ENCODE measurements around the gene CCDC152. TPM values are rescaled to one million over a fixed set of nuclear protein-coding genes. Genes with fewer than 3 reads are reported as not detected.

The CCDC152 gene
- polyA plus RNA-seq, 3 donors, result 0.09 to 0.18 (median 0.09) TPM

DNA sequence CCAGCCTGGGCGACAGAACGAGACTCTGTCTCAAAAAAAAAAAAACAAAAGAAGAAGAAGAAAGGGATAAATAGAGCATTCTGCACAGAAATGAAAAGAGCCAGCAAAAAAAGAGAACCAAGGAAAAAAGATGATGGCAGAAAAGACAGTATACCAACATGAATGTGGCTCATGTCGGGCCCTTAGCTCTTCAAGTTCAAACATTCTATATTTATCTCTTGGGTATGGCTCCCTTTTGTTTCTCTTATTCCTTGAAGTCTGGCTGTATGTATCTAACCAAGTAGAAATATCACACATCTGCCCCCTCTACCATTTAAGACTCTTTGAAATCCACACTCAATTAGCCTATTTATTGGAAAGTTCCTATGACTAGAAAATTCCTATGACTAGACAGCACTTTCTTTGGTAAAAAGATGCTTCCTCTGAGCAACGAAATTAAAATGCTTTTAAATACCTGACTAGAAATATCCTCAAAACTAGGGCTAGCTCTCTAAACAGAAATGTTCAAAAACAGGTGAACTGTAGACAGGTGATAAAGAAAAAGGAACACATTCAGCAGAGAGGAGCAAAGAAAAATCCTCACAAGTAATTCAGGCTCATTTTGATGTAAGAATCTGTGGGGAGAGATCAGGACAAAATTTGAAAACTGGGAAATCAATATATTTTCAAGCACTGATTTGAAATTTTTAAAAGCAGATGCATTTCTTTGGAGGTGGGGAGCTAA is 52.4 kb downstream of the CCDC152 start:
- Mint-ChIP-seq H3K9me3 (no peaks in the 10 kb centered on the region), H3K36me3 (no peaks in the 10 kb centered on the region), H3K4me1 (peaks cover 20% of the 10 kb centered on the region), H3K27me3 (ENCODE audit: low read depth in 3 of 3) (peaks cover 0 to 2% (median 0%) of the 10 kb centered on the region in 3 donors), H3K27ac (peak overlapping the region in 1 of 7 donors; percentile 33), H3K4me3 (no peak overlapping the region)
- Histone ChIP-seq H3K4me3 (replicated peaks in 1 of 3; ENCODE audit: low read depth in 2 of 3, low read length in 3 of 3) (no peak overlapping the region), H3K4me1 (ENCODE audit: control insufficient read depth in 1 of 2, insufficient read depth in 2 of 2, low read length in 2 of 2) (peaks cover 6 to 8% of the 10 kb centered on the region in 2 donors), H3K79me2 (ENCODE audit: insufficient read depth, low read length) (no peaks in the 10 kb centered on the region), H3K36me3 (replicated peaks in 1 of 2; ENCODE audit: control insufficient read depth in 1 of 2, insufficient read depth in 2 of 2, low read length in 2 of 2) (no peaks in the 10 kb centered on the region), H4K20me1 (ENCODE audit: insufficient read depth, low read length) (no peaks in the 10 kb centered on the region), H3K4me2 (replicated peaks; ENCODE audit: extremely low read depth, low read length, poor library complexity, severe bottlenecking) (no peak overlapping the region), H3K9me3 (replicated peaks in 1 of 2; ENCODE audit: control insufficient read depth in 1 of 2, insufficient read depth in 1 of 2, low read length in 2 of 2) (no peaks in the 10 kb centered on the region), H3K27me3 (ENCODE audit: control insufficient read depth in 2 of 2, insufficient read depth in 2 of 2, low read length in 2 of 2) (no peaks in the 10 kb centered on the region), H3K27ac (ENCODE audit: low read depth in 1 of 2, low read length in 2 of 2) (no peak overlapping the region), H2AFZ (ENCODE audit: insufficient read depth, low read depth, low read length, poor library complexity, severe bottlenecking) (no peak overlapping the region), H3K9ac (ENCODE audit: insufficient read depth, low read length, poor library complexity, severe bottlenecking) (no peak overlapping the region)
- intact Hi-C loops (cut with micrococcal nuclease), result no loop called here
- WGBS (ENCODE audit: insufficient coverage), result 100% methylated on average over 2 of the region's 4 CpGs
- TF ChIP-seq, protein P1, sequence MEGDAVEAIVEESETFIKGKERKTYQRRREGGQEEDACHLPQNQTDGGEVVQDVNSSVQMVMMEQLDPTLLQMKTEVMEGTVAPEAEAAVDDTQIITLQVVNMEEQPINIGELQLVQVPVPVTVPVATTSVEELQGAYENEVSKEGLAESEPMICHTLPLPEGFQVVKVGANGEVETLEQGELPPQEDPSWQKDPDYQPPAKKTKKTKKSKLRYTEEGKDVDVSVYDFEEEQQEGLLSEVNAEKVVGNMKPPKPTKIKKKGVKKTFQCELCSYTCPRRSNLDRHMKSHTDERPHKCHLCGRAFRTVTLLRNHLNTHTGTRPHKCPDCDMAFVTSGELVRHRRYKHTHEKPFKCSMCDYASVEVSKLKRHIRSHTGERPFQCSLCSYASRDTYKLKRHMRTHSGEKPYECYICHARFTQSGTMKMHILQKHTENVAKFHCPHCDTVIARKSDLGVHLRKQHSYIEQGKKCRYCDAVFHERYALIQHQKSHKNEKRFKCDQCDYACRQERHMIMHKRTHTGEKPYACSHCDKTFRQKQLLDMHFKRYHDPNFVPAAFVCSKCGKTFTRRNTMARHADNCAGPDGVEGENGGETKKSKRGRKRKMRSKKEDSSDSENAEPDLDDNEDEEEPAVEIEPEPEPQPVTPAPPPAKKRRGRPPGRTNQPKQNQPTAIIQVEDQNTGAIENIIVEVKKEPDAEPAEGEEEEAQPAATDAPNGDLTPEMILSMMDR (IDR thresholded peaks at IDR 0.05), result no peak
- DNase-seq, result no peak

DNA sequence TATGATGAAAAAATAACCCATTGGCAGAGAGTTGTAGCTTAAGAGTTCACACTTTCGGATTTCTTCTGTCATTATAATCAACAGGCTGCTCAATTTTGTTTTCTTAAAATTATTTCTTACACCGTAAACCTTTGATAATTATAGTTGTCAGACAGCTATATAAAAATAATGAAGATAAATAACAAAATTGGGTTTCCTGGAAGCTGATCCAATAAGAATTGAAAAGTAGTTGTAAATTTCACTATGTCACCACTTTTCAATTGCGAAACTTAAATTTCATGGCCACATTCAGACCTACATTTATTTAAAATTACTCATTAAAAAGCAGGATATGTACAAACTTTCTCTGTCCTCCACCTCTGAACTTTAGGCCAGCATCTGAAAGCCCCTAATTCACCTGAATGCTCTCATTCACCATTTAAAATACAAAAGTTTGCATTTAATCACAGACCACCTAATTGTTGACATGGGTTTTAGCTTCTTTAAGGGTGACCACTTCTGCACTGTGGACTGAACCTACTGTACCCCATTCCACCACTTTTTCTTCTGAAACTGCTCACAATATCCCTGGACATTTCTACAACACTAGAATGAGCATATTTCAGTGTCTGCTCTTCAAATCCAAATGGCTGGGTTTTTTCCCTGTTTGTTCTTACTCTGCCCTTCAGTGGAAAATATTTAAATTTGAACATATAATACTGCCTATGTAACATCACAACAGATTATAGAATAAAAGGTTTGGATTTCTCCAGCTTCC is 54.4 kb downstream of the CCDC152 start:
- Histone ChIP-seq H3K27me3 (ENCODE audit: control insufficient read depth in 2 of 2, insufficient read depth in 2 of 2, low read length in 2 of 2) (no peaks in the 10 kb centered on the region), H3K27ac (ENCODE audit: low read depth in 1 of 2, low read length in 2 of 2) (no peak overlapping the region), H4K20me1 (ENCODE audit: insufficient read depth, low read length) (no peaks in the 10 kb centered on the region), H3K4me2 (replicated peaks; ENCODE audit: extremely low read depth, low read length, poor library complexity, severe bottlenecking) (no peak overlapping the region), H3K9me3 (replicated peaks in 1 of 2; ENCODE audit: control insufficient read depth in 1 of 2, insufficient read depth in 1 of 2, low read length in 2 of 2) (no peaks in the 10 kb centered on the region), H3K9ac (ENCODE audit: insufficient read depth, low read length, poor library complexity, severe bottlenecking) (no peak overlapping the region), H3K36me3 (replicated peaks in 1 of 2; ENCODE audit: control insufficient read depth in 1 of 2, insufficient read depth in 2 of 2, low read length in 2 of 2) (no peaks in the 10 kb centered on the region), H3K79me2 (ENCODE audit: insufficient read depth, low read length) (no peaks in the 10 kb centered on the region), H3K4me1 (ENCODE audit: control insufficient read depth in 1 of 2, insufficient read depth in 2 of 2, low read length in 2 of 2) (peaks cover 6 to 8% of the 10 kb centered on the region in 2 donors), H3K4me3 (replicated peaks in 1 of 3; ENCODE audit: low read depth in 2 of 3, low read length in 3 of 3) (no peak overlapping the region), H2AFZ (ENCODE audit: insufficient read depth, low read depth, low read length, poor library complexity, severe bottlenecking) (peak overlapping the region; percentile 49)
- peaks cover 0 to 2% (median 0%) of the 10 kb centered on the region in 3 donors for H3K27me3 Mint-ChIP-seq (ENCODE audit: low read depth in 3 of 3)
- no peak overlapping the region for H3K4me3 Mint-ChIP-seq
- TF ChIP-seq, protein P1 (IDR thresholded peaks at IDR 0.05), result no peak
- no CpG with 5 or more reads among the region's 3 CpGs for WGBS (ENCODE audit: insufficient coverage)
- peaks cover 20% of the 10 kb centered on the region for H3K4me1 Mint-ChIP-seq
- DNase-seq, result no peak
- intact Hi-C loops (cut with micrococcal nuclease), result no loop called here
- H3K27ac Mint-ChIP-seq, result peak overlapping the region in 1 of 7 donors; percentile 61
- H3K9me3 Mint-ChIP-seq, result no peaks in the 10 kb centered on the region
- no peaks in the 10 kb centered on the region for H3K36me3 Mint-ChIP-seq

Data from CD14-positive monocyte (primary cell).